Erythroblast (primary cell): Measurements from ENCODE around the gene RAP1GAP.

Experiments used
- GATA1 ChIP-seq: IDR thresholded peaks from 2 replicates; pipeline ENCODE4 v1.6.1; 2011; ENCODE audit warnings: low read depth, mild to moderate bottlenecking, control low read depth, low read length, moderate library complexity
- POLR2A ChIP-seq: IDR thresholded peaks from 2 replicates; pipeline ENCODE4 v1.6.1; 2011; ENCODE audit warnings: mild to moderate bottlenecking, low read length

DNA sequence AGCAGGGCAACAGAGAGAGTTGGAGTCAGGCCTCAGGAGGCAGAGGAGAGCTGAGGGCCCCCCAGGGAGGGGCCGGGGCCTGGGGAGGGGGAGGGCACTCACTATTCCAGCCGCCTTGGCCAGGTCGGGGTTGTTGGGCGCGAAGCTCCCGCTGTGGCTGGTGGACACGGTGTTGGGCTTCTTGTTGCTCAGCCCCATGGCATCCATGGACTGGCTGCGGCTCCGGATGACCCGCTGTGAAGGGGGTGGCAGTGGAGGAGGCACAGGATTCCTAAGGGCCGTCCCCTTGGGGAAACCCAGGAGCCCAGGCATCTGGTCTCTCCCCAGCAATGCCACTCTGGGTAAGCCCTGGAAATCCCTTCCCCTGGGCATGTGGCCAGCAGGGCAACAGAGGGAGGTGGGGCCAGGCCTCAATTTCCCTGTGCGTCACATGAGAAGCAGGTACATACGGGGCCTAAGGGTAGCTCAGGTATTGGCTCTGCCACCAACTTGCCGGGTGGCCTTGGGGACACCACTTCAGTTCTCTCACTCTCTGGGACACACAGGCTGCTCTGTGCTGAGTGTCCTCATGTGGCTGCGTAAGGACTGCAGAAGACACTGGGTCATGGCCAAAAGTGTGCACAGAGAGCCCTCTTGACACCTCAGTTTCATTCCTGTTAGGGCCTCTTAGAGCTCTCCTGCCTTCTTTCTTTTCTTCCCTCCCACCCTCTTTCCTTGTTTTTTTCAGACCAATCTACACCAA lies 63.0 kb downstream of the RAP1GAP start:
- no peak for TF ChIP-seq POLR2A
- TF ChIP-seq GATA1: no peak
